Uterus (tissue), 4 donors: ENCODE data around the gene PITRM1. TPM values are rescaled to one million over a fixed set of nuclear protein-coding genes. Genes with fewer than 3 reads are reported as not detected.

Experiments used
- DNase-seq, 2 donors: peaks; one replicate each; pipeline ENCODE4 v3.0.0-alpha.2; 2019 to 2020
- H3K27ac ChIP-seq, 2 donors: fragments of 200-600 bp; sonication (generic); 1 replicate in 1 of 2; 2 replicates in 1 of 2; pipeline ENCODE4 v1.5.1; 2016 to 2018
- H3K27me3 ChIP-seq, 2 donors: fragments of 200-600 bp; sonication (generic); one replicate each; pipeline ENCODE4 v1.5.1; 2018 to 2019; ENCODE audit warnings: control low read depth in 1 of 2
- H3K36me3 ChIP-seq, 2 donors: fragments of 200-600 bp; sonication (generic); one replicate each; pipeline ENCODE4 v1.5.1; 2019; ENCODE audit warnings: control low read depth in 1 of 2
- H3K4me1 ChIP-seq, 2 donors: fragments of 200-600 bp; sonication (generic); one replicate each; pipeline ENCODE4 v1.5.1; 2018 to 2019; ENCODE audit warnings: control low read depth in 1 of 2
- H3K4me3 ChIP-seq, 2 donors: fragments of 200-600 bp; sonication (generic); 1 replicate in 1 of 2; 2 replicates in 1 of 2; pipeline ENCODE4 v1.5.1; 2018 to 2019; ENCODE audit warnings: mild to moderate bottlenecking in 1 of 2
- H3K9me3 ChIP-seq, 2 donors: fragments of 200-600 bp; sonication (generic); one replicate each; pipeline ENCODE4 v1.5.1; 2019; ENCODE audit warnings: control low read depth in 1 of 2
- CTCF ChIP-seq, 4 experiments: fragments of 200-600 bp in 2 of 4; fragments of 450-650 bp in 2 of 4; sonication (generic) in 2 of 4; IDR thresholded peaks; one replicate each; pipeline ENCODE4 v1.5.1; 2016 to 2019; ENCODE audit warnings: antibody characterized with exemption in 4 of 4, mild to moderate bottlenecking in 2 of 4, moderate library complexity in 1 of 4
- POLR2A ChIP-seq, 2 donors: fragments of 450-650 bp; IDR thresholded peaks; one replicate each; pipeline ENCODE4 v1.6.1; 2016; ENCODE audit warnings: antibody characterized with exemption in 2 of 2, mild to moderate bottlenecking in 1 of 2, moderate library complexity in 1 of 2
- intact Hi-C: fragments of 100-400 bp; cut with DNase I; formaldehyde crosslinking; loops from one replicate; pipeline ENCODE4 v1.15.1; 2023; ENCODE audit warnings: low total_unique reads
- total RNA-seq, 4 donors: library from RNA; depleted of rRNA in 3 of 4; stranded (reverse); fragments of >200 nt in 3 of 4; gene quantifications; one replicate each; pipeline versions ENCODE4 v1.1.0 to v1.2.4, GENCODE V29; 2014 to 2023
- donor health status: DM: yes; HTN: yes; CAD: no.

The PITRM1 gene
- total RNA-seq, 4 donors from 2014 or later: 37.4 to 100.0 (median 51.4) TPM

- Histone ChIP-seq H3K27me3 (no peaks in the 10 kb centered on the region), H3K27ac (no peak overlapping the region), H3K4me1 (peaks cover 4 to 8% of the 10 kb centered on the region in 2 donors), H3K4me3 (no peak overlapping the region), H3K9me3 (no peaks in the 10 kb centered on the region), H3K36me3 (no peaks in the 10 kb centered on the region)
- no peak for DNase-seq
- intact Hi-C loops: no loop called here
- TF ChIP-seq POLR2A (IDR thresholded peaks at IDR 0.05) (no peak), CTCF (IDR thresholded peaks at IDR 0.05) (no peak)
Measured at GRCh38 chr10:3217301-3217700, 44.7 kb upstream of the PITRM1 start.

GRCh38 chr10:3215153-3215775, 42.7 kb upstream of the PITRM1 start:
- H3K4me3 ChIP-seq: no peak overlapping the region
- no peaks in the 10 kb centered on the region for H3K9me3 ChIP-seq
- TF ChIP-seq CTCF (IDR thresholded peaks at IDR 0.05) (no peak), POLR2A (IDR thresholded peaks at IDR 0.05) (no peak)
- H3K4me1 ChIP-seq: peaks cover 4 to 8% of the 10 kb centered on the region in 2 donors
- H3K27ac ChIP-seq: peak overlapping the region; percentile 77 to 83
- intact Hi-C loops: no loop called here
- H3K36me3 ChIP-seq: no peaks in the 10 kb centered on the region
- DNase-seq: no peak
- H3K27me3 ChIP-seq: no peaks in the 10 kb centered on the region

- H3K4me1 ChIP-seq: peaks cover 4 to 8% of the 10 kb centered on the region in 2 donors
- H3K9me3 ChIP-seq: no peaks in the 10 kb centered on the region
- H3K4me3 ChIP-seq: no peak overlapping the region
- intact Hi-C loops: no loop called here
- peak; percentile 86 to 88 for DNase-seq
- TF ChIP-seq CTCF (IDR thresholded peaks at IDR 0.05) (no peak), POLR2A (IDR thresholded peaks at IDR 0.05) (no peak)
- H3K27me3 ChIP-seq: no peaks in the 10 kb centered on the region
- peak overlapping the region; percentile 77 to 83 for H3K27ac ChIP-seq
- no peaks in the 10 kb centered on the region for H3K36me3 ChIP-seq
Measured at GRCh38 chr10:3213758-3214515, 41.4 kb upstream of the PITRM1 start.

- no peaks in the 10 kb centered on the region for H3K36me3 ChIP-seq
- peaks cover 4 to 8% of the 10 kb centered on the region in 2 donors for H3K4me1 ChIP-seq
- peak; percentile 87 to 89 for DNase-seq
- peak overlapping the region; percentile 77 to 83 for H3K27ac ChIP-seq
- no peaks in the 10 kb centered on the region for H3K9me3 ChIP-seq
- TF ChIP-seq CTCF (IDR thresholded peaks at IDR 0.05) (no peak), POLR2A (IDR thresholded peaks at IDR 0.05) (no peak)
- intact Hi-C loops: no loop called here
- H3K27me3 ChIP-seq: no peaks in the 10 kb centered on the region
- H3K4me3 ChIP-seq: no peak overlapping the region
Measured at GRCh38 chr10:3213208-3213607, 40.6 kb upstream of the PITRM1 start.

- Histone ChIP-seq H3K36me3 (no peaks in the 10 kb centered on the region), H3K27me3 (no peaks in the 10 kb centered on the region), H3K4me3 (no peak overlapping the region), H3K27ac (no peak overlapping the region), H3K4me1 (peaks cover 4 to 7% of the 10 kb centered on the region in 2 donors), H3K9me3 (no peaks in the 10 kb centered on the region)
- no peak for DNase-seq
- no peak for TF ChIP-seq CTCF (IDR thresholded peaks at IDR 0.05)
- no peak for TF ChIP-seq POLR2A (IDR thresholded peaks at IDR 0.05)
- intact Hi-C loops: no loop called here
Measured at GRCh38 chr10:3210251-3210877, 37.8 kb upstream of the PITRM1 start.
